ENCODE data around the gene GPR160.
"Not testable (repeated sequence)": the region's sequence is repeated elsewhere in the genome, so short reads cannot be mapped to it uniquely, and the experiment has no call there.

The GPR160 gene, protein sequence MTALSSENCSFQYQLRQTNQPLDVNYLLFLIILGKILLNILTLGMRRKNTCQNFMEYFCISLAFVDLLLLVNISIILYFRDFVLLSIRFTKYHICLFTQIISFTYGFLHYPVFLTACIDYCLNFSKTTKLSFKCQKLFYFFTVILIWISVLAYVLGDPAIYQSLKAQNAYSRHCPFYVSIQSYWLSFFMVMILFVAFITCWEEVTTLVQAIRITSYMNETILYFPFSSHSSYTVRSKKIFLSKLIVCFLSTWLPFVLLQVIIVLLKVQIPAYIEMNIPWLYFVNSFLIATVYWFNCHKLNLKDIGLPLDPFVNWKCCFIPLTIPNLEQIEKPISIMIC

GRCh38 chr3:170037463-170038433 lies at the start of gene GPR160:
GPR160 (plus strand) TSS chr3:170037995; CDS start chr3:170083973, 45,978 bp downstream.
- peak; percentile 67 for DNase-seq (ENCODE audit: low spot score)

DNA sequence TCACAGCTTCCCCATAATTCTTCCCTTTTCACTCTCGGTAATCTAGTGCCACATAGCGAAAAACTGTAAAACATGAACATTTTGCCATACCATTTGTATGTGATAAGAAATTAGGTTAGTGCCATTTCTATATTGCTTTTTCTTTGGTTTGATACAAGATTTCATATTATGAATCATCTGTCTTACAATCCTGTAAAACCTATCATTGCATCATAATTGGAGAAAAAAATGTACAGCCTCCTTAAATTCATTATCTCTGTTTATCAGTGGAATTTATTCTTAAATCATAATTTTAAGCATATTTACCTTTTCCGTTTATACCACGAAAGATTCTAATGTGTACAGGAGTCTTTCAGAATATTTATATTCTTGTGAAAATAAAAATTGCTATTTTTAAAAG lies 47.4 kb upstream of the GPR160 start:
- no peak for DNase-seq (ENCODE audit: low spot score)

- no peak for DNase-seq (ENCODE audit: low spot score)
Observed at GRCh38 chr3:169992156-169992555, 45.6 kb upstream of the GPR160 start.

- no peak for DNase-seq (ENCODE audit: low spot score)
Observed at GRCh38 chr3:169992781-169993180, 45.0 kb upstream of the GPR160 start.

GRCh38 chr3:169993761-169994160 lies 44.0 kb upstream of the GPR160 start:
- no peak for DNase-seq (ENCODE audit: low spot score)

GRCh38 chr3:169996063-169996462 lies 41.7 kb upstream of the GPR160 start:
- no peak for DNase-seq (ENCODE audit: low spot score)

DNA sequence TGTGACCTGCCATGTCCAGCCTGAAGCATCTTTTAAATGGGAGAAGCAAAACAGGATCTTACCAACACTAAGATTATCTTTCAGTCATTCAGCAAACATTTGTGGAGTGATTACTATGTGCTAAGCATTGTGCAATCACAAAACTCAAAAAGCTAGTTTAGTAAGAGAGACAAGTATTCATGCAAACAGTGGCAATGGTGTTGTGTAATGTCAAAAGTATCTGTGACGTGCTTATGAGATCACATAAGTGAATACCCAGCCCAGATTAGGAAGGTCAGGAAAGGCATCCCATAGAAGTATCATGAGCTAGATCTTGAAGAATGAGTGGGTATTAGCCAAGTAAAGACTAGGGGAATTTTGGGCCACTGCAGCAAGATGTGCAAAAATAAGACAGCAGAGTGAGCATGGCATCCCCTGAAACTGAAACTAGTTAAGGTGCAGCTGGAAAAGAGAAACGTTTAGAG lies 39.1 kb upstream of the GPR160 start:
- DNase-seq (ENCODE audit: low spot score) = no peak

GRCh38 chr3:169999433-169999832 lies 38.4 kb upstream of the GPR160 start:
- no peak for DNase-seq (ENCODE audit: low spot score)

GRCh38 chr3:170000051-170000450 lies 37.7 kb upstream of the GPR160 start:
- DNase-seq (ENCODE audit: low spot score) = no peak

DNA sequence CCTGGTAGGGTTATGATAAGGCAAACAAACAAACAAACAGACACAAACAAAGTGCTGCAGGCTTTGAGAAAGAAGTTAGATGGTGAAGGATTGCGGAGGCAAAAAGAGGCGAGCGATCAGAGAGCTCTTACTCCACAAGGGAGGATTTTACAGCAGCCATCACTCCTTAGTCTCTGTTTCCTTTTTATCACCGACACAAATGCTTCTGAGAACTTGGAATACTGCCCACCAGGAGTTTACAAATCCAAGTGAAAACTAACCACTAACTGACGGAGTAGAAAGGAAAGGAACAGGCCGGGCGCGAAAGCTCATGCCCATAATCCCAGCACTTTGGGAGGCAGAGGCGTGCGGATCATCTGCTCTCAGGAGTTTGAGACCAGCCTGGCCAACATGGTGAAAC lies 35.6 kb upstream of the GPR160 start:
- DNase-seq (ENCODE audit: low spot score) = no peak

DNA sequence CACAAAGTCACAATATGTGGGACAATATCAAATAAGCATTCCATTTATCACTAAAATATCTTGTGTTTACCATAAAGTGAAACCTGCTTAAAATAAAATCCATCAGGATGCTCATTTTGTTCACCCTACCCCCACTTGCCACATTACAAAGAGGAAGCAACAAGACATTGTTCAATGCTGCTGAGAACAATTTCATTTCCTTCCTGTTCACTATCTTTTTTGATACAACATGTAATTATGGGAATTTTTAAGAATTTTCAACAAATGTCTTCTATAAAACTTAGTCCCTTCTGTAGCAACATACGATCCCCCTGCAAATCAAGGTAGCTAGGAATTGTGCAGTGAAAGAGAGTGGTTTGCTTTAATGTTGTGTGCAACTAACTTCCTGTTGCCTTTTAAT lies 34.9 kb upstream of the GPR160 start:
- no peak for DNase-seq (ENCODE audit: low spot score)

DNA sequence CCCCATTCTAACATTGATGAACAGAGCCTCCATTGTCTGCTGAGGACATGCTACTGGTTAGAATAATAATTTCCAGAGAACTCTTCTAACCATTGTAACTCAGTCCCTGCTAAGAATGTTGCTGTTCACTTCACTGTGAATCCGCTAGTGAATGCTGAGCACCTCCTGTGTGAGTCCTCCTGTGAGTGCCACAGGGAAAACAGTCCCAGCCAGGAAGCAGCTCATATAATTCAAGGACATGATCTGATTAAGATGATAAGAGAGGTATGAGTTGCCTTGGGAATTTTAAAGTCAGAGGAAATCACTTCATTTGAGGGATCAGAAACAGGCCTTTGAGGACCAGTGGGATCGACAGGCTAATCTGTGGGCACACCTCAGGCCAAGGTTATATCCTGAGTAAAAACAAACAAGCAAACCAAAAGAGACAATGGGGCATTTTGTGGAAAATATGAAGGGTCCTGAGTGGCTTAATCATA lies 33.9 kb upstream of the GPR160 start:
- no peak for DNase-seq (ENCODE audit: low spot score)

DNA sequence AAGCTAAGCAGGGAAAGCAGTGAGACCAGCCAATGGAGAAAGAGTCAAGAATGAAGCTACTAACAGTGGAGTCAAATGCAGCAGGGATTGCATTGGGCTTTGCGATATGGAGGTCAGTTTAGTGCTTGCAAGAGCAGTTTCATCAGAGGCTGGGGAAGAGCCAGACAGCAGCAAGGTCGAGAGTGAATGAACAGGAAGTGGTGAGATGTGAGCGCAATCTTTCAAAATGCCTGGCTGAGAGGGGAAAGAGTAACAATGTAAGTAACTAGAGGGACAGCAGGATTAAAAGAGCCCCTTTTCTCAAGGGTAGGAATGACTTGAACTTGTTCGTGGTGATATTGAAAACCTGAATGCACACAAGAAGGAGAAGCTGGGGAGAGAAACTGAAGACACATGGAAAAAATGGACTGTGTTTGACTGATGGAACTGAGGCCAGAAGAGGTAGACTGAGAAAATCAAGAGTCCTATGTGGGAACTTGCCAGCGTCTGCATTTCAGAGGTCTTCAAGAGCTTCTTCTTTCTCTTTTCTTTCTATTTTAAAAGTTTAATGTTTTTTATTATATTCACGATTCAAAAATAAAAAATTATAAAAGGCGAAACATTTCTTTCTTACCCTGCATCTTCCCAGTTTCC lies 30.6 kb upstream of the GPR160 start:
- no peak for DNase-seq (ENCODE audit: low spot score)

DNA sequence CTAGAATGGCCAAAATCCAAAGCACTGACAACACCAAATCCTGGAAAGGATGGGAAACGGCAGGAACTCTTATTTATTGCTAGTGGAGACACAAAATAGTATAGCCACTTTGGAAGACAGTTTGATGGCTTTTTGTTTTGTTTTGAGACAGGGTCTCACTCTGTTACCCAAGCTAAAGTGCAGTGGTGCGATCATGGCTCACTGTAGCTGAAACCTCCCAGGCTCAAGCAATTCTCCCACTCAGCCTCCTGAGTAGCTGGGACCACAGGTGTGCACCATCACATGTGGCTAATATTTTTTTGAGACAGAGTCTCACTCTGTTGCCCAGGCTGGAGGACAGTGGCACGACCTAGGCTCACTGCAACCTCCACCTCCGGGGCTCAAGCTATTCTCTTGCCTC lies 27.3 kb upstream of the GPR160 start:
- no peak for DNase-seq (ENCODE audit: low spot score)

- no peak for DNase-seq (ENCODE audit: low spot score)
Observed at GRCh38 chr3:170012683-170013400, 25.0 kb upstream of the GPR160 start.

- DNase-seq (ENCODE audit: low spot score) = no peak
Observed at GRCh38 chr3:170016057-170016456, 21.7 kb upstream of the GPR160 start.

GRCh38 chr3:170019306-170019705 lies 18.5 kb upstream of the GPR160 start:
- not testable (repeated sequence) for DNase-seq (ENCODE audit: low spot score)

GRCh38 chr3:170021083-170021482 lies 16.7 kb upstream of the GPR160 start:
- no peak for DNase-seq (ENCODE audit: low spot score)

DNA sequence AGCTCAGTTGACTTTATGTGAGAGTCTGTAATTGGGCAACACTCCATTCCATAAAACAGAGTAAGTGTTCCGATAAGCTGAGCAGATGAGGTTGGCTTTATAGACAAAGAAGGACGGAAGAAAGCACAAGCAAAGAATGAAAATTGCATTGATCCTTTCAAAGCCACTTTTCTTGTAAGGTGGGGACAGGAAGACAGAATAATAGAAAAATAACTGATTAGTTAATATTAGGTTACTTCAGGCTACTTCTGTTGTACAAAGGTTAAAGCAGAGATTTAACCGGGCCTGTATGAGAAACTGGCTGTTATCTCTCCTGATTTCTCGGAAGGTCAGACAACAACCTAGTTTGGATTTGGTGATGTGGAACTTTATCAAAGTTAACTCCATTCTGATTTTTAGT lies 15.5 kb upstream of the GPR160 start:
- no peak for DNase-seq (ENCODE audit: low spot score)

DNA sequence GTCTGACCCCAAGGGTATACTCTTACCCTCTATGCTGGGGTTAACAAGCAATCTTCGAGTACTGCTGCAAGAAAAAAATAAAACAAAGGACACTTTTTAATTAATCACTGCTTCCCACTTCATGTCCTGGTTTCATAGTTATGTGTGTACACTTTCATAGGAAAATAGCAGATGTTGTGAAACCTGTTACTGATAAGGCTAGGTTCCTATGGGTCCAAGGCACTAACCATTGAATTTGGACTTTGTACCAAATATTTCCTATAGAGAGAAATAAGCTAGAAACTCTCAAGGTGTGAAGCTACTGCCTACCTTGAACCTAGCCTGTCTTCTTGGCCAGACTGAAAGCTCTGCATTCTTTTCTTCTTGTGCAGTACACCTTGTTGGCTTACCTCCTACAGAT lies 14.6 kb upstream of the GPR160 start:
- DNase-seq (ENCODE audit: low spot score) = no peak

- DNase-seq (ENCODE audit: low spot score) = no peak
Observed at GRCh38 chr3:170024581-170024980, 13.2 kb upstream of the GPR160 start.

All from HuH-7.5 (cell line).